Measurements from ENCODE around the gene TNIP3.
A peak's percentile ranks its signal among the peaks of the same experiment; 100 is the strongest.
"Not testable (repeated sequence)": the region's sequence is repeated elsewhere in the genome, so short reads cannot be mapped to it uniquely, and the experiment has no call there.

Gene TNIP3

GRCh38 chr4:121164291-121164690 lies at the start of gene TNIP3:
TNIP3 (minus strand) TSS chr4:121164321; CDS start chr4:121164125, 196 bp downstream.
- DNase-seq = no peak

DNA sequence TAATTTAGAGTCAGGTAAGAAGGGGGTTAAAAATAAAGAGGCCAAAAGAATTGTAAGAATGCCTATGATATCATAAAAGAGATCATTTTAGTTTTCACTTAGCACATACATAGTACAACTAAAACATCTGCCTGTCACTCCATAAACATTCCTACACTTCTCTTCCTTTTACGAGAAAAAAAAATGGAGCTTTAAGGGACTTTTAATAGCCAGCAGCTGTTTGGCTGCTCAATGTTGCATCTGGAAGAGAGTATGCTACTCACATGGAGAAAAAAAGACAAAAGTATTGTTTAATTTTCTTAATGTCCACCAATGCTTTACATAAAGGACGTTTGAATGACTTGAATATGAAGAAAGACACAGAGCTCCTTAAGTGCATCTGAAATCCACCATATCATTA lies 48.7 kb upstream of the TNIP3 start:
- no peak for DNase-seq

DNA sequence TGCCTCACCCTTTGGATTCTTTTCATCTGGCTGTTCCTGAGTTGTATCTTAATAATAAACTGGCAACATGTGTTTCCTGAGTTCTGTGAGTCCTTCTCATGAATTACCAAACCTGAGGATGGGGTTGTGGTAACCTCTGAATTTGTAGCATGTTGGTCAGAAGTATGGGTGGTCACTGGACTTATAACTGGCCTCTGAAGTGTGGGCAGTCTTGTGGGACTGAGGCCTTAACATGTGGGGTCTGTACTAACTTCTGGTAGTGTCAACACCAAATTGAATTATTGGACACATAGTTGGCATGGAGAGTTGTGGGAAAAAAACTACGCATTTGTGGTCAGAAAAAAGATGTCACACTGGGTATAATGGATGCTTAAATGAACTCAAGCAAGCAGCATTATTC lies 45.0 kb upstream of the TNIP3 start:
- DNase-seq = no peak

GRCh38 chr4:121208244-121209007 lies 44.3 kb upstream of the TNIP3 start:
- DNase-seq = no peak

GRCh38 chr4:121205777-121206176 lies 41.7 kb upstream of the TNIP3 start:
- not testable (repeated sequence) for DNase-seq

DNA sequence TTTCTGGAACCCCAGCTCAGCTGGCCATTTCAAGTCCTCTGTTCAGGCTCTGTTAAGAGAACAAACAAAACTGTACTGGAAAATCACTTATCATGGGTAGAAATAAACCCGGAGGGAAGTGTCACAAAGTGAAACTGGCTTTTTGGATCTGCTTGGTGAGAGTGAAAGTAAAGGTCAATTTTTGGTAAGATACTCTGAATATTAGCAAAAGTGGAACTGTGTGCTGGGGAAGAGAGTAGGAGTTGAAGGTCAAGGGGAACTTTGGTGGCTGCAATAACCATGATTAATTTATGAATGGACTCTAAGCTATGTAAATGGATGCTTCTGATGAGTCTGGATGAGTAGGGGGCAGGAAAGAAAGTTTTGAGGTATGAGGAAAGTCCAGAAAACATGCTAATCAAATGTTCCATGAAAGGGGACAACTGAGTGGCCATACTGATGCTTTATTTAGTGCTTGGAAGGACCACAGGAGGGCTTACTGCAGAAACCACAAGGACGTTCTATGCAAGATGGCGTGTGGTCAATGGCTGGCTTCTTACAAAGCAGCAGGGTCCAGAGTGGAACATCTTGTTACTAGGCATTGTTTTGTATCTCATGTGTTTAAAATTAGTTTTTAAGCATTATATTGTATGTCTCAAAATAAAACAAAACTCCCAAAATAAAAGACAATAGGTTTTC lies 36.8 kb upstream of the TNIP3 start:
- no peak for DNase-seq

GRCh38 chr4:121199742-121200561 lies 35.8 kb upstream of the TNIP3 start:
- DNase-seq = peak in 1 of 4 experiments; percentile 5

DNA sequence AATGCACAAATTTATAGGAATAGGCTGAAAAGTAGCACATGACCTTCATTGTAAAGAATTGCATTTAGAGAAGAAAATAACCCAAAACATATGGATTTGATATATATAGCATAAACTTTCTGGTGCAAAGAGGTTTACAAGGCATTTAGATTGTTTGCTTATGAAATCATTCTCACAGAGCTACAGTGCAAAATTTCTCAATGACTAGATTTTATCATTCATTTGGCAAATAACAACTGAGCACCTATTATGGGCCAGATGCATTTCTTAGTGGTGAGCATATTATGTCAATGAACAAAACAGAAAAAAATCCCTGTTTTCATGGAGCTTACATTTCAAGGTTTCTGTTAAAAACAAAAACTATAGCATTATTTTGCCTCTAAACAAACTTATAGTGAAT lies 34.1 kb upstream of the TNIP3 start:
- no peak for DNase-seq

GRCh38 chr4:121195649-121196048 lies 31.5 kb upstream of the TNIP3 start:
- no peak for DNase-seq

DNA sequence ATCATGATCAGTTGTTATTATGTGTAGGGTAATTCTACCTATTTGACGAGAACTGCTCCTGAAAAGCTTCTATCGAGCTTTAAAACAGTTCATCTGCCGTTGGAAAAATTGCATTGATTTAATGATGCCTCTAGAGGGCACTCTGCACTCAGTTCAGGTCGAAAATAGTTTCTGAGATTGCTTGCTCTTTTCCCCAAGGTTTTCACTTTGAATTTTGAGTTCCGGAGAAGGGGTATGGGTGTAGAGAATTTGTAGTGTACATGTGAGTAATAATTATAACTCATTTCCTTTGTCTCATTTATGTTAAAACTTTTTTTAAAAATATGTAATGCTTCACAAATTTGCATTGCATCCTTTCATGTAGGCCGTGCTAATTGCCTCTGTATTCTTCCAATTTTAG lies 28.4 kb upstream of the TNIP3 start:
- no peak for DNase-seq

- no peak for DNase-seq
Observed at GRCh38 chr4:121192013-121192412, 27.9 kb upstream of the TNIP3 start.

GRCh38 chr4:121191361-121191760 lies 27.2 kb upstream of the TNIP3 start:
- no peak for DNase-seq

DNA sequence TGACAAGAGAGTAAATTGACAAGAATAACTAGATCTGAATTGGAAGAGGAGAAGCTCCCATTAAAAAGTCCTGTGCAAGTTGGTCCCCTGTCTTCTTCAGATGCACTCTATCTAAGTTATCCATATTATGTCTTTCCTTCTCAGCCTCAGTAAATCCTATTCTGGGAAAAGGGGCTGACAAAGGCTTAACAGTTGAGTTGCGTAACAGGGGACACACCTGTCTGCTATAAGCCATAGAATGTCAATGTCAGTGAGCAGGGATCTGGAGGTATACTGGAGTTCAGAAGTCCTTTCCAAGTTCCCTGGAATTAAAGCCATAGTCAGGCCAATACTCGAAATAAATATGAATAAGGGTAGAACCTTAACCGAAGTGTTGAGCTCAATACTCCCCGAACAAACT lies 26.3 kb upstream of the TNIP3 start:
- DNase-seq = no peak

DNA sequence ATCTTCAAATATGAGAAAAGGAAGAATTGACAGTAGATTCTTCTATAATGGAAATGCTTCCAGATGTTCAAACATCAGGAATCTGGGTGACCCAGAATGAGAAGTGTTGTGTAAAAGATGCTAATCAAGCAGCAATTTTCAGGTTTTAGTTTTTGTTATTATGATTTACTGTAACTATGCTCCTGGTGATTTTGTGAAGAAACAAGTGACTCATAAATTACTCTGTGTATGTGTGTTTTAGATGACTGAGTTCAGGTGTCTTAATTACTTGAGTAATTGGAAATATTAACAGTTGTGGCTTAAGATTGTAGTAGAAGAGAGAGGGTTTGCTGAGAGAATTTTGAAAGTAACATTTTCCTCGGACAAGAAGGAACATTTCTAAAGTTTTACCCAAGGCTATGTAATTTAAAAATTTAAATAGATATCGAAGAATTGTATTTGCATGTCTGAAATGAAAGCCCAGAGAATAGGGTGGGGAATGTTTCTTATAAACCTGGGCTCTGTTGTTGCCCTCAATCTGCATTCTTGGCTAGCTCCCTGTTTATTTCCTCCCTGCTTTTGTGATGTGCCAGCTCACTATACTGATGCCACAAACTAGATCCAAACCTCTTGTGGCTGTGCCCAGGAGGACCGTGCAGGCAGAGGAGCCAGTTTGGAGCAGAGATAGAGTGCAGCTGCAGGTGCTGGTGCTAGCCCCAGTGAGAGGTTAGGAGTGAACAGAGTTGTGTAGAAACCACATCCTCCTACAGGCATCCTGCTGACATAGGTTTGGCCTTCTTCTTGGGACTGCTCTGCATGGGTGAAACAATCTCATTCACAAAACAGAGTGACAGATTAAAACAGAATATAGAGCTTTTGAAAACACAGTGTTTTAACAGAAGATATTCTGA lies 25.4 kb upstream of the TNIP3 start:
- DNase-seq = peak in 2 of 4 experiments; percentile 4 to 45

DNA sequence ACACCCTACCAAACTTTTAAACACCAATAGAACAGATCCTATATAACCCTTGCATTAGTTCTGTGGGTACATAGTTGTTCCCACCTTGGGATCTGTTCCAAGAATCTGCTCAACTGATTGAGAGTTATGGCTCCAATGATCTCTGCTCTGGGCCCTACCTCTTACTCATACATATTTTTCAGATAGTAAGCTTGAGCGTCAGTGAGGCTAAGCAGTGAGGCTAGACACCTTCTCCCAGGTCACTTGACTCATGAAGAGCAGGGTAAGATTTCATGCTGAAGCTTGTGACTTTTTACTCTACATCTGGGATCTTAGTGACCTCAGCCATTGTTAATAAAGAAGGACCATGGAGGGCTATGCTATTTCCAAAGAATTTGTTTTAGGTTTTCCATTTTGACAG lies 23.1 kb upstream of the TNIP3 start:
- no peak for DNase-seq

- DNase-seq = no peak
Observed at GRCh38 chr4:121185960-121186359, 21.8 kb upstream of the TNIP3 start.

DNA sequence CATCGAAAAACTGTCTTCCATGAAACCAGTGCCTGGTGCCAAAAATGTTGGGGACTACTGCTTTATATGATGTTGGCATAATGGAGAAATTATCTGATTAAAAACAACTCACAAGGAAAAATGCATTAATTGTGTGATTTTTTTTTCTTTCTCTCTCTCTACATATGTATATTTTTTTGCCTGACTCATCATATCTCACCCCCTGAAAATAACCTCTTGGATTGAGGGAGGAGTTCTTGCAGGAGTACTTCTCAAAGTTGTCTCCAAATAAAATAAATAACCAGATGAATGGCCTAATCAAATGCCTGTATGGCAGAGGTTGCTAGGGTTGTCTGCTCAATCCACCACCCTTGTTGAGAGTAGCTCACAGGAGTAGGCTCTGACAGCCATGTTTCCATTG lies 19.9 kb upstream of the TNIP3 start:
- no peak for DNase-seq

DNA sequence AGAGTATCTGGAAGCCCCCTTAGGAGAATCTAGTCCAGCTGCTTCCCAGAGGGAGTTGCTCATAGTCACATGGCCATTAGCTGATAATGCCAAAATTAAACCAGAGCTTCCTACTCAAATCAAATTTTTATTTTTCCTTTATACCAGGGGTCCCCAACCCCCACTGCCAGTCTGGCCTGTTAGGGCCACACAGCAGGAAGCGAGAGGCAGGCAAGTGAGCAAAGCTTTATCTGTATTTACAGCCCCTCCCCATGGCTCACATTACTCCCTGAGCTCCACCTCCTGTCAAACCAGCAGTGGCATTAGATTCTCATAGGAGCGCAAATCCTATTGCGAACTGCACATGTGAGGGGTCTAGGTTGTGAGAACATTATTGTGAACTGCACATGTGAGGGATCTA lies 19.2 kb upstream of the TNIP3 start:
- no peak for DNase-seq

DNA sequence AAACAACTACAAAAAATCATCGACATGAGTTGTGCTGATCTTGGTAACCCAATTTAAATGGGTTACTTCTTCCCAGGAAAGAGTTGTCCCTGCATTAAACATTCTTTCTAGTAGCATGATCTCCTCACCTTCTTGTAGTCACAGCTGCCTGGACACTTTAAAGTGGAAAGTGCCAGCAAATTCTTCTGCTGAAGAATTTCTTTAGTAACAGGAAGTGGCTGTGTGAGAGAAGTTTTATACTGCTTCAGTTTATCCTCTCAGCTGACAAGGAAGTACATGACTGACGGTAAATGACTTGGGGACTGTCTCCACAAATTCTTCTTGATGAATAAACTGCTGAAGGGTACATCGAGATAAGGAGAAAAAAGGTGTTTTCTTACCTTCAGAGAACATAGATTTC lies 18.2 kb upstream of the TNIP3 start:
- no peak for DNase-seq

- DNase-seq = no peak
Observed at GRCh38 chr4:121181493-121181892, 17.4 kb upstream of the TNIP3 start.

GRCh38 chr4:121180558-121180957 lies 16.4 kb upstream of the TNIP3 start:
- no peak for DNase-seq

DNA sequence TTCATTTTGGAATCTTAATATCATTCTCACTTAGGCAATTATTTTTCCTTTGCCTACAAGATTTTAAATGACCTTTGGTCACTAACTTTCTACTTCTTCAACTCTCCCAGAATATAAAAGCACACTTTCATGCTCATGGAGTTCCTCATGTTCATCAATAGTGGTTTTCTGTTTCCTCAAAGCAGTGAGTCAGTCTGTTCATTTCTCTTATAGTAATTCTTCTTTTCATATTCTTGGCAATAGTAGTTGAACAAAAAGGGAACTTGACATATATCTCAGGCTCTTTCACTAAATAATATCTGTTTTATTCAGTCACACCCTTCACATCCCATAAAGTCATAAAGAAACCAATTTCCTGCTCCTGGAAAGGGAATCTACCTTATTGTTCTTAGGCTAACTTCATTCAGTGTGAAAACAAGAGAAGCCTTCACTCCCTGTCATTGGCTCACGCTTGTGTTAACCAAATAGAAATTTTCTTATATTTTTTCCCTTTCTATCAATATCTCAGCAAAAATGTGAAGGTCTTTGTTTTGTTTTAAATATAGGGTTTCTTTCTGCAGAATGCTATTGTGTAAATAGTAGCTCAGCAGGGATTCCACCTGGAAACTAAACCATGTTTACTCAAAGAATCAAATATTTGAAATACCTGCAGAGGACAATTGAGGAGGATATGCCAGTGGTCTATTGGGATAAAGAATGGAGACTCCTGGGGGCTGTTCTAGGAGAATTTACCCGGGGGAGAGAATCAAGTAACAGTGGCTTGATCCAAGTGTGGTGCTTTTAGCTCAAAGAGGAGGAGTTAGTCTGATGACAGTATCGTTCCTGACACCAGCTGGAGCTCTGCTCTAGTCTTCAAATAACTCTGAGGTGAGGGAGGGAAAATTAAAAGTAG lies 13.4 kb upstream of the TNIP3 start:
- no peak for DNase-seq

All from activated naive CD4-positive, alpha-beta T cell (primary cell).